ENCODE results near the gene PYDC1.
"Not testable (repeated sequence)": the region's sequence is repeated elsewhere in the genome, so short reads cannot be mapped to it uniquely, and the experiment has no call there.

The PYDC1 gene

DNA sequence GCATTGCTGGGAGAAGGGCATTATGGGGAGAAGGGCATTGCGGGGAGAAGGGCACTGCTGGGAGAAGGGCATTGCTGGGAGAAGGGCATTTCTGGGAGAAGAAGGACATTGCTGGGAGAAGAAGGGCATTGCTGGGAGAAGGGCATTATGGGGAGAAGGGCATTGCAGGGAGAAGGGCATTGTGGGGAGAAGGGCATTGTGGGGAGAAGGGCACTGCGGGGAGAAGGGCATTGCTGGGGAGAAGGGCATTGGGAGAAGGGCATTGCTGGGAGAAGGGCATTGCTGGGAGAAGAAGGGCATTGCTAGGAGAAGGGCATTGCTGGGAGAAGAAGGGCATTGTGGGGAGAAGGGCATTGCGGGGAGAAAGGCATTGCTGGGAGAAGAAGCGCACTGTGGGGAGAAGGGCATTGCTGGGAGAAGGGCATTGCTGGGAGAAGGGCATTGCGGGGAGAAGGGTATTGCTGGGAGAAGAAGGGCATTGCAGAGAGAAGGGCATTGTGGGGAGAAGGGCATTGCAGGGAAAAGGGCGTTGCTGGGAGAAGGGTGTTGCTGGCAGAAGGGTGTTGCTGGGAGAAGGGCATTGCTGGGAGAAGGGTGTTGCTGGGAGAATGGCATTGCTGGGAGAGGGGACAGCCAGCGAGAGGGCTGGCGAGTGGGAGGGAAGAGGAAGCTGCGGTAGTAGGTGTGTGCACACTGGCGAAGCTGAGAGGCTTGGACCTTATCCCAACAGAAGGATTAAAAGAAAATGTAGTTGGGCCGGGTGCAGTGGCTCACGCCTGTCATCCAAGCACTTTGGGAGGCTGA lies 4.6 kb upstream of the PYDC1 start:
- DNase-seq = no peak

DNA sequence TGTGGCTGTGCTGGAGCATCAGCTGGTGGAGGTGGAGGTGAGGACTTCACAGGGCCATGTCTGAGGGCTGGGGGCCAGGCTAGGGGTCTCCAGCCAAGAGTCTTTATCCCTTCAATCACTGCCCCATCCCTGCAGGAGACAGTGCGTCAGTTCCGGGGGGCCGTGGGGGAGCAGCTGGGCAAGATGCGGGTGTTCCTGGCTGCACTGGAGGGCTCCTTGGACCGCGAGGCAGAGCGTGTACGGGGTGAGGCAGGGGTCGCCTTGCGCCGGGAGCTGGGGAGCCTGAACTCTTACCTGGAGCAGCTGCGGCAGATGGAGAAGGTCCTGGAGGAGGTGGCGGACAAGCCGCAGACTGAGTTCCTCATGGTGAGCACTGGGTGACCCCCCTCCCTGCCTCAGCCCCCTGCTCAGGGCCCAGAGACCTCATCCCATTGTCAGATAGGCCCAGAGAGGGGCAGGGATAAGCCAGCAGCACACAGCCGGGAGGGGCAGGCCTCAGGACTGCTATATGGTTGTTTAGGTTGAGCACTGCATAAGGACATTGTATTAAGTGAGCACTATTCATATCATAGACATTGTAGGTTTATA lies 2.3 kb upstream of the PYDC1 start:
- DNase-seq = no peak

DNA sequence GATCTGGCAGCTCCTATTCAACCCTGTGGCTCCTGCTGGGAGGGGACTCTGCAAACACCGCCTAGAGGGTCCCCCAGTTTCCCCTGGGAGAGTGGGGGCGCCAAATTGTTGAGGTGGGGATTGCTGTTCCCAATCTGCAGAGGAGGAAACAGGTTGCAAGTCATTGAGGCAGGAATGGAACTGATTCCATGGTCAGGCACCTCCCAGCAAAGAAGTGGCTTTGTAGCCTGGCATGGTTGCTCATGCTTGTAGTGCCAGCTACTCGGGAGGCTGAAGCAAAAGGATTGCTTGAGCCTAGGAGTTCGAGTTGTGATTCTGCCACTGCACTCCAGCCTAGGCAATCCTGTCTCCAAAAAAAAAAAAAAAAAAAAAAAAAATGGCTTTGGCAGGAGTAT lies 198 bp upstream of the PYDC1 start:
- DNase-seq = no peak

DNA sequence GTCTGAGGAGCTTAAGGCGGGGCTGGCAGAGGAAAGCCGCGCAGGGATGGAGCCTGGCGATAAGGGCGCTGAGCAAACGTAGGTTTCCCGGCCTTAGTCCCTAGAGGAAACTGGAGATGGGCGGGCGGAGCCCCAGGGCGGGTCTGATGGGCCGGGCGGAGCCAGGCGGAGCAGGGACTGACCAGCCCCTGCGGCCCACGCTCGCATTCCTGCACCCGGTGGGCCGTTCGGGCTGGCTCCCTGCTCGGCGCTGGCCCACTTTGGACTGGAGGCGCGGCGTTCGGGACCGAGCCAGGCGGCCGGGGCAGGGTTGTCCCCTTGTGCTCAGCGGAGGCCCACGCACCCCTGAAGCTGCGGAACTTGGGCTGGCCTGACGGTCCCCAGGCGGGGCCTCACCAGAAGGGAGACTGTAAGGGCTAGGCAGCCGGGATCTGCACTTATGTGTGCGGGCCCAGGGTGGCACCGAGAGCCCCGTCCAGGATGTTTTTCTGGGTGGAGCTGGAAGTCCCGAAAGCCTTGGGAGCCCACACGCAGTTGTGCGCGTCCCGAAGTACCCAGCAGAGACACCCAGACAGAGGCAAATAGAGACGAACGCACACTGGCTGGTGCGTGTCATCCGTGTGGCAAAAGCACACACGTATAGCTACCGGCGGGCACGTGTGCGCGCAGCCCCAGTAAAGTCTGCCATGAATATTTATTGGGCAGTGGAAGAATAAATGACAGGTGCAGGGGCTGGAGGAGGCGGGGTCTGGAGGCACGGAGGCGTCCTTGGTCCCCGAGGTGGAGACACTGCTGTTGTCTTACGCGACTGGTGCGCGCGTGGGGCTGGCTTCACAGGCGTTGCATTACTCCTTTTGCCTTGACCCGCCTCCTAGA lies 1.4 kb downstream of the PYDC1 start:
- no peak for DNase-seq

DNA sequence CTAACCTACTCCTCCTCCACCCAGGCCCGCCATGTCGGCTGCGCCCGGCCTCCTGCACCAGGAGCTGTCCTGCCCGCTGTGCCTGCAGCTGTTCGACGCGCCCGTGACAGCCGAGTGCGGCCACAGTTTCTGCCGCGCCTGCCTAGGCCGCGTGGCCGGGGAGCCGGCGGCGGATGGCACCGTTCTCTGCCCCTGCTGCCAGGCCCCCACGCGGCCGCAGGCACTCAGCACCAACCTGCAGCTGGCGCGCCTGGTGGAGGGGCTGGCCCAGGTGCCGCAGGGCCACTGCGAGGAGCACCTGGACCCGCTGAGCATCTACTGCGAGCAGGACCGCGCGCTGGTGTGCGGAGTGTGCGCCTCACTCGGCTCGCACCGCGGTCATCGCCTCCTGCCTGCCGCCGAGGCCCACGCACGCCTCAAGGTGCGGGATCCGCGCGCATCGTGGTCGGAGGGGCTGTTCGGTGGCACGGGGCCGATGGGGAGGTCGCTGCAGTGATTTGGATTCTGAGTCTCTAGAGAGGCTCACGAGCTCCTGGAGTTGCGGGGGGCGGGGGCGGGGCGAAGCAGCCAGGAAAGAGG lies 2.1 kb downstream of the PYDC1 start:
- DNase-seq = no peak

DNA sequence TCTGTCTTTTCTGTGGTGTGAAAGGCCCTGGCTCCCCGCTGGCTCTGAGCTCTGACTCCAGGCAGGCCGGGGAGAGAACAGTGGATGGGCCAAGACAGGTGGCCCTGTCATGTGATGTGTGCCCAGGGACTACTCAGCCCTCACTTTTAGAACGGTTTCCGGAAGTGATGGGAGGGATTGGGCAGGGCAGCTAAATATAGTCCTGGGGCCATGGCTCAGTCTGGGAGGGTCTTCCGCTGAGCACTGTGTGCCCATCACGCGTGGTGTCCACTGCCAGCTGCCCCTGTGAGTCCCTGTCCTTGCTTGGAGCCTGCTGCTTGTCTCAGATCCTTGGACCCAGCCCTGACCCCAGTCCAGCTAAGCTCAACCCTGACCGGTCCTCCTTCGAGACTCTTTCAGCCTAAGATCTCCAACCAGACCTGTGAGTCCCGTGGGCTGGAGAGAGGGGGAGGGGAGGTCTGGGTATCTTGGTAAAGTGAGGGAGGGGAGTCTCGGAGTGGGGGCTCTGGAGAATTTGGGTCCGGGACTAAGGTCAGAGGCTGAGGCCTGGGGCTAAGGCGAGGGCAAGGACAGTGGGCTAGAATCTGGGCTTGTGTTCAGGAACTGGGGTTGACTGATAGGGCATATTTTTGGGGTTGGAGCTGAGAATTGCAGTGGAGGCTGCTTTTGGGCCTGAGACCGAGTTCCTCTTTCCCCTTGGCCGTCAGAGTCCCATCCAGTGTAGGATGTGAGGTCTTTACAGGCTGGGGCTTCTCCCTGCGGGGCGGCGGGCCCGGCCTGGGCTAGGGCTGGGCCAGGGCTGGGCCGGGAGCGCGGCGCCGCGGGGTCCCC lies 2.8 kb downstream of the PYDC1 start, which contains the start of gene TRIM72:
Gene TRIM72 (plus strand): TSS at position 243 of the 831 bp plus-strand sequence. CDS start 620 bp downstream, outside the sequence.
- peak; percentile 80 for DNase-seq

DNA sequence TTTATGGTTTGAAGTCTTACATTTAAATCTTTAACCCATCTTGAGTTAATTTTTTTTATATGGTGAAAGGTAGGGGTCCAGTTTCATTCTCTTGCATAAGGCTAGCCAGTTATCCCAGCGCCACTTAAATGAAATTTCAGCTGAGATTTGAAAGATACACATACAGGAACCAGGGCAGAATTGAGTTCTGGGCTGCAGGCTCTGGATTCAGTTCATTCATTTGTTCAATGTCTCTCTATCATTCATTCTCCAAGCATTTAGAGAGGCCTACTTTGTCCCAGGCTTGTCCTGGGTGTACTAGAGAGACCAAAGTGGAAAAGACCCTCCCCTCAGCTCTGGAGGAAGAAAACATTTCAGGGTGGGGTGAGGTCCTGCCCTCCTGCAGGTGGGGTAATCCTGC lies 3.6 kb downstream of the PYDC1 start:
- no peak for DNase-seq

DNA sequence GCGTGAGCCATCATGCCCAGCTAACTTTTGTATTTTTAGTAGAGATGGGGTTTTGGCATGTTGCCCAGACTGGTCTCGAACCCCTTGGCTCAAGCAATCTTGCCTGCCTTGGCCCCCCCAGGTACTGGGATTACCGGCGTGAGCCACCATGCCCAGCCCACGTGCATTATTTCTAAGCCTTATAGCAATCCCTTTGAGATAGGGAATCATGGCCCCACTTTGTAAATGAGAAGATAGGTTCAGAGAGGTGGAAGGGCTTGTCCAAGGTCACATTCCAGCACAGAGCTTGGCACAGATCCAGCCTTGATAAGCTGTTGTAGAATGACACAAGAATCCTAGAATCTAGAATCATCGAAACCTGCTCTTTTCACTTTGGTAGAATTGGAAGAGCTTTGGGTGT lies 10.2 kb downstream of the PYDC1 start:
- no peak for DNase-seq

DNA sequence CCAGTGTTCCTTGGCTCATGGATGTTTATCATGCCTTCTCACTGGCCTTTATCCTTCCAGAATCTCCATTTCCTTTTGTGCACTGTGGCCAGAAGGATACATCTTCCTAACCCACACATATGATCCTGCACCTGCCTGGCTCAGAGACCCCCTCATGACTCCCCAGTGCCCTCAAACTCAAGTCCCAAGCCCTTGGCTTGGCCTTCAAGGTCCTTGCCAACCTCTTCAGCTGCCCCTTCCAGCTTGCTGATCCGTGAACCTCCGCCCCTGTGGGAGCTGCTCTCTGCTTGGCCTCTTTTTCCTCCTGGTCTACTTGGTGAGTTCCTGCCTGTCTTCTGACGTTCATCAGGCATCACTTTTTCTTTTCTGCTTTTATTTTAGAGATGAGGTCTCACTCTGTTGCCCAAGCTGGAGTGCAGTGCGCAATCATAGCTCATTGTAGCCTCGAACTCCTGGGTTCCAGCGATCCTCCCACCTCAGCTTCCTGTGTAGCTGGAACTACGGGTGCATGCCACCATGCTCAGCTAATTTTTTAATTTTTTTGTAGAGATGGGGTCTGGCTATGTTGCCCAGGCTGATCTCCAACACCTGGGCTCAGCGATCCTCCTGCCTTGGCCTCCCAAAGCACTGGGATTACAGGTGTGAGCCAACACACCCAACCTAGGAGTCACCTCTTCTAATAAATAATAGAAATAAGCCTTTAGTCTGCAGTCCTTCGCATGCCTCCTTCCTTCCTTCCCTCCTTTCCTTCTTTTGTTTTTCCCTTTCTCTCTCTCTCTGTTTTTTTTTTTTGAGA lies 11.9 kb downstream of the PYDC1 start:
- DNase-seq = no peak

DNA sequence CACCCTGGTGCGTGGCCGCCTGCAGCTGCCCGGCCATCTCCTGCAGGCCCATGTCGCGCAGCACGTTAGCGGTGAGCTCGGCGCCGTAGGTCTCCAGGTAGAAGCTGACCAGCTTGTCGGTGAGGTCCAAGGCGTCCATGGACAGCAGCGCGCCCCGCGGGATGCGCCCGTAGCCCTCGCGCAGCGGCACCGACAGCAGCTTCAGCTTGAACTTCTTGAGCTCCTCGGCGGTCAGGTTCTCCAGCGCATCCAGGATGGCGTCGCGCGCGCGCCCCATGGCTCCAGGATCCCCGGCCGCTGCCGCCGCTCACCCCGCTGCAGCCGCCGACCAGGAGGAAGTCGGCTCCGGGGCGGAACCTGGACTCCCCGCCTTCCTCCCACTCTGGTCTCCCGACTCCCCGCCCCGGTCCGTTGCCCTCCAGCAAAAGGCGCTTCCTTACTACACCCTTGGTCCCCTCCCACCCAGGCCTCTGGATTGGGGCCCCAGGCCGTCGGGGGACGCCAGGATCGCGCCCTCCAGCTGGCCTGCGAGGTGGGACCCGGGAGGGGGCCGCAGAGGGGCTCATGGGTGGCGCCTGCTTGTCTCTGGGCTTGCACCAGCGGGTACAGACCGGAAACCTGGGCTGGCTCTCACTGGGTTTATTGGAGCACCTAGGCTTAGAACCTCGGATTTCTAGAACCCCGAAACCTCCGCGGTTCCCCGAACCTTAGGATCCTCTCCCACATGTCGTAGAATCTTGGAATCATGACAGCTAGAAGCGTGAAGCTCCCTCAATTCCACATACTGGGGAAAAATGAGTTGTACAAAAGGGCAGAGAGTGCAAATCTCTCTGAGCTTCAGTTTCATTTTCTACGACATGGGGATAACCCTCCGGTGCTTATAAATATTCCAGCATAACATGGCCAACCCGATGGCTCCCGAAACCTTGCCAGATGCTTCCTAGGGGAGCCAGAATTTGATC lies 14.2 kb downstream of the PYDC1 start, which contains the start of gene PYCARD:
Gene PYCARD (minus strand): TSS at position 347 of the 962 bp plus-strand sequence. CDS start 70 bp downstream, at position 277.
- DNase-seq = peak; percentile 60

DNA sequence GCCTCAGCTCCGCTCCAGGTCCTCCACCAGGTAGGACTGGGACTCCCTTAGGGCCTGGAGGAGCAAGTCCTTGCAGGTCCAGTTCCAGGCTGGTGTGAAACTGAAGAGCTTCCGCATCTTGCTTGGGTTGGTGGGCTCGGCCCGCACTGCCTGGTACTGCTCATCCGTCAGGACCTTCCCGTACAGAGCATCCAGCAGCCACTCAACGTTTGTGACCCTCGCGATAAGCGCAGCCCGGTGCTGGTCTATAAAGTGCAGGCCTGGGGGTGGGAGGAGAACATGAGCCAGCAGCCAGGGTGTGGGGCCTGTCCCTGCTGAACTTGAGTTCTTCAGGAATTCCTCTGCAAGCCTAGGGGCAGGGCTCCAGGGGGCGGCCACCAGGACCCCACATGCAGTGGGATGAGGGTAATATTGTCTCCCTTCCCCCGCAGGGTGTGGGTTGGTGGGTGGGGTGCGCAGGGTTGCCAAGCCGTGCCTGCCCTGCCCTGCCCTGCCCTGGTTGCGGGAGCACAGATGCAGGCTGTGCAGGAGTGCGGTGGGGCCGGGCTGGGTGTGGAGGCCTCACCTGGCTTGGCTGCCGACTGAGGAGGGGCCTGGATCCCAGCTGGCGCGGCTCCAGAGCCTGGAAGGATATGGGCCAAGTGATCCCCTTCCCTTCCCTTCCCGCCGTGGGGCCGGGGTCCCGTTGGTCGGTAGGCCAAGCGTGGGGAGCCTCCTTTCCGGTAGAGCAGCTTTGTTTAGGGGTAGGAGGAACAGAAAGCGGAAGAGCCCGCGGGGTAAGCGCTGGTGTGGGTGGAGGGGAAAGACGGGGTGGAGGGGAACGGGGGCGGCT lies 15.1 kb downstream of the PYDC1 start:
- DNase-seq = peak; percentile 56

DNA sequence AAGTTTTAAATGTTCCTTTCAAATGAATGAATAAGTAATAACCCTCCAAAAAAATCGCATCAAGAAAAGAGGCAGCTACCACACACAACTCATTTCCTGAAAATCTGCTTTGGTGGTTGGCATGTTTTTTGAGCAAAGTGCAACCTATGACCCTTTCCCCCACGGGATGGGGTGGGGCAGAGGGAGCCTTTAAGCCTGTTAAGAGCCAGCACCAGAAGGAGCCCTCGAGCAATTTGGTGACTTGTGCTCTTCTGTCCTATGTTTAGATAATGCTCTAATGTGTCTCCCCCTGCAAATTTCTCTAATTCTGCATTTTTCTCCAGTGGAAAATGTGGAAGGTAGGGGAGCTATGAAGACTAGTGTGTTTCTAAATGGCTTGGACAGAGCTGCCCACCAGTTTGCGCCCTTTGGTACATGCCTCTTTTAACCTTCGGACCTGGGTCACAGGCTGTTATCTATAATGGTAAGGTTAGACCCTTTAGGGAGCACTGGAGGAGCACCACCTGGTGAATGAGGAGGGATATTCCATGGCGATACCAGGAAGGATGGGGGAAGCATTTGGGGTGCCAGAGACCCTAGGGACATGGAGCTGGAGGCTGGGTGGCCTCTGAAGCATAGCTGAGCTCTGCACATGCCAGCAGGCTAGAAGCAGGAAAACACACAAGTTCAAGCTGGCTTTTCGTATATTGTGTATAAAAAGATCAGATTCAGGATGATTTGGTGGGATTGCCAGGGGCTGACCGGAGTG lies 15.9 kb downstream of the PYDC1 start:
- DNase-seq = no peak

DNA sequence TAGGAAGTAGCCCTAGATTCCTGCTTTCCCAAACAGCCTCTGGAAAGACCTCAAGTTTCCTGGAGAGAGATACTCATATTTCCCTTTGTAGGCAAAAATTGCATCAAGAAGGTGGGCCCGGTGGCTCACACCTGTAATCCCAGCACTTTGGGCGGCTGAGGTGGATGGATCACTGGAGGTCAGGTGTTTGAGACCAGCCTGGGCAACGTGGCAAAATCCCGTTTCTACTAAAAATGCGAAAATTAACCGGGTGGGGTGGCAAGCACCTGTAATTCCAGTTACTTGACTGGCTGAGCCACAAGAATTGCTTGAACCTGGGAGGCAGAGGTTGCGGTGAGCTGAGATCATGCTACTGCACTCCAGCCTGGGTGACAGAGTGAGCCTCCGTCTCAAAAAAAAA lies 16.8 kb downstream of the PYDC1 start:
- DNase-seq = not testable (repeated sequence)

DNA sequence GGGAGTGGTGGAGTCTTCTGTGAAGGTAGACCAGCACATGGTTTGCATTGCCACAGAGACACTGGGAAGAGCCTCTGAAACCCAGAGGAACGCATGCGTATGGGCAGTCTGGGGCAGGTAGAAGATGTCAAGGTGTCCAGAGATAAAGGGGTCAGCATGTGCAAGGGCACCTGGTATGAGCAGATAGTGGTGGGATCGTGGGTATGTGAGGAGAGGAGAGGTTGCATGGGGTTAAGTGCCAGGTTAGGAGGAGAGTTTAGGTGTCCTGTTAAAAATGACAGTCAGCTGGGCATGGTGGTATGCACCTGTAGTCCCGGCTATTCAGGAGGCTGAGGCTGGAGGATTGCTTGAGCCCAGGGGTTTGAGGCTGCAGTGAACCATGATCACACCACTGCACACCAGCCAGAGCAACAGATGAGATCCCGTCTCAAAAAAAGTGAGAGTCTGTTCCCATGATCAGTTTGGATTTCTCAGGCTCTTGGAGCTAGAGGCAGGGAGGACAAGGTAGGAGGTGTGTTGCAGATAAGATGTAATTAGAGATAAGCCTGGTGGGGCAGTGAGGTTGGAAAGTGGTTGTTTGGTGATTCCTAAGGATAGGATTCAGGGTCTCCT lies 17.4 kb downstream of the PYDC1 start:
- DNase-seq = no peak

DNA sequence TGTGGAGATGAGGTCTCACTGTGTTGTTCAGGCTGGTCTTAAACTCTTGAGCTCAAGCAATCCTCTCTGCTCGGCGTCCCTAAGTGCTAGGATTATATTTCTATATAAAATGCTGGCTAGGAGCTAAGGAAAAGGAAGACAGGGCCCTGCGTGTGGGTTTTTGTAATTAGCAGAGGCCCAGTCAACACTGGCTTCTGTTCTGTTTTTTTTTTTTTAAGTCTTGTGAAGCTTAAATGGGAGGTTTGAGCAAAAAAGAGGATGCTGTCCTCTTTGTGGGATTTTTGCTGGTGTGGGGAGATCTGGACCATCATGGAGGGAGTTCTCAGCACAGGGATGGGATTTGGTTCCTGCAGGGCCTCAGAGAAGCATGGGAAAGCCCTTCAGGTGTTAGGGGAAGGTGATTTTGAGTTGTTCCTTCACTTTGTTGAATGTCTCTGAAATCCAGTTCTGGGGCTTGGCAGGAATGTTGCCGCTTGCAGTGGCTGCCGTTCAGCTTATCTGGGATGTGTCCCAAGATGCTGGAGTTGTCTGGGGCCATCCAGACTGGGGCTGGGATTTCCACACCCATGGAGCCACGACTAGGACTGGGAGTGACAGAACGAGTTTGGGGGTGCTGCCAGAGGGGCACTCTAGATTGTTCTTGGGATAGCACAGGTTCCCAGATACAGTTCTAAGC lies 18.6 kb downstream of the PYDC1 start:
- no peak for DNase-seq

DNA sequence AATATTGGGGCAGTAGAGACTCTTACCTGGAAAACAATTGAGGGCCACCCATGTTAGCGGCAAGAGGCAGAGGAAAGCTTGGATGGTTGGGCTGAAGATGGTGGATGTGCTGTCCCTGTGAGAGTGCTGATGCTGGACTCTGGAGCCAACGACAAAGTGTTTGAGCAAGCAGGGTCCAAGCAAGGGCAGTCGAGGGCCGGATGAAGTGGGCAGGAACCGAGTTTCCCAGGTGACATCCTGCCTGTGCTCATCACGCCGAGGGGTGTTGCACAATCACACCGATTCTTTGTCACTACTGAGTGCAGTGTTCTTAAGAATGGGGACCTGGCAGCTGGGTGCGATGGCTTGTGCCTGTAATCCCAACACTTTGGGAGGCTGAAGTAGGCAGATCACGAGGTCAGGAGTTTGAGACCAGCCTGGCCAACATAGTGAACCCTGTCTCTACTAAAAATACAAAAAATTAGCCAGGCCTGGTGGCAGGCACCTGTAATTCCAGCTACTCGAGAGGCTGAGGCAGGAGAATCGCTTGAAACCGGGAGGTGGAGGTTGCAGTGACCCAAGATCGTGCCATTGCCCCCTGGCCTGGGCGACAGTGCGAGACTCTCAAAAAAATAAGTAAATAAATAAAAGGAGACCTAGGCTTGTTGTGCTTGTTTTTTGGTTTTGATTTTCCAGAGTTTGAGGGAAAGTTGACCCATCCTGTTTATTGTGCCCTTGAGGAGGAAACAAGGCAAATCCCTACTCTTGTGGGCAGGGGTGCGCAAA lies 20.4 kb downstream of the PYDC1 start:
- no peak for DNase-seq
